Pons (tissue), 1 donor: ENCODE results near the gene TNS1.
A peak's percentile ranks its signal among the peaks of the same experiment; 100 is the strongest.

Source experiments
- DNase-seq: peaks from one replicate; pipeline ENCODE4 v3.0.0-alpha.2; 2016; ENCODE audit warnings: low spot score

The TNS1 gene

DNA sequence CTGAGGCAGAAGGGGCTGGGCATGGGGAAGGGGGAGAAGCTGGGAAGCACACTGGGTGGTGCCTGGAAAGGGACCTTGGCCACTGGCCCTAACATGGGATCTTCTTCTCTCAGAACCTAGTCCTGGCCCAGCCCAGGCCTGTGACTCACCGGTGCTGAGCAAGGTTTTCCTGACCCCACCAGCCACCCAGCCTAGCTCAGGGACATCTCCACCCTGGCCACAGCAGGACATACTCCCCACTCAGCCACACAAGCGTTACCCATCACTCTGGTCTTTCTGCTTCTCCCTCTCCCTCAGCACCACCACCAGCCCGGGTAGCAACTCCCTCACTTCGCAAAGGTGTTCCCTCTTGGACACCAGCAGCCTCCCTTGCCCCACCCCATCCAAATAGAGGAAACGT is 22.8 kb downstream of the TNS1 start:
- DNase-seq = no peak

DNA sequence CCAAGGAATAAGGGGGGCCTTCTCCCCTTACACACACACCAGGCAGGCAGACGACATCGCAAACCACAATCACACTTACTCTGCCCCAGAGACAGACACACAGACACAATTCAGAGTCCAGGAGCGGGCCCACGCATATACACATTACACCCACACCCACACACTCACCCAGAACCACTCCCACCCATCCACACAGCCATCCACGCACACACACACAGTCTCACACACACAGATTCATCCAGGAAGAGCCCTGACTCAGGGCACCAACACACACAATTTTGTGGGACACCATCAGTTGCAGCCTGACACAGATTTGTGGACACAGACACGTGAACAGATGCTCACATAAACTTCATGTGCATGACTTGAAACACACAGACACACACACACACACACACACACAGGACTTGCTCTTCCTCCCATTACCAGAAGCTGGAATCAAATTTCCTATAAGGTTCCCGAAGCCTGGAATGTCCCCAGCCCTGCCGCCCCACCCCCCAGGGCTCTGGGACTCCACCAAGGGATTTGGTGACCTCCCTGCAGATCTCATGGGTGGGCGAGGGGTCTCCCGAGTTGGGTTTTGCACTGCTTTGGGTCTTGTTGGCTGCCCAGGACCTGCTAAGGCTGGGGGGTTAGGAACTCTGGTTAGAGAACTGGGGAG is 23.5 kb downstream of the TNS1 start:
- DNase-seq = no peak

DNA sequence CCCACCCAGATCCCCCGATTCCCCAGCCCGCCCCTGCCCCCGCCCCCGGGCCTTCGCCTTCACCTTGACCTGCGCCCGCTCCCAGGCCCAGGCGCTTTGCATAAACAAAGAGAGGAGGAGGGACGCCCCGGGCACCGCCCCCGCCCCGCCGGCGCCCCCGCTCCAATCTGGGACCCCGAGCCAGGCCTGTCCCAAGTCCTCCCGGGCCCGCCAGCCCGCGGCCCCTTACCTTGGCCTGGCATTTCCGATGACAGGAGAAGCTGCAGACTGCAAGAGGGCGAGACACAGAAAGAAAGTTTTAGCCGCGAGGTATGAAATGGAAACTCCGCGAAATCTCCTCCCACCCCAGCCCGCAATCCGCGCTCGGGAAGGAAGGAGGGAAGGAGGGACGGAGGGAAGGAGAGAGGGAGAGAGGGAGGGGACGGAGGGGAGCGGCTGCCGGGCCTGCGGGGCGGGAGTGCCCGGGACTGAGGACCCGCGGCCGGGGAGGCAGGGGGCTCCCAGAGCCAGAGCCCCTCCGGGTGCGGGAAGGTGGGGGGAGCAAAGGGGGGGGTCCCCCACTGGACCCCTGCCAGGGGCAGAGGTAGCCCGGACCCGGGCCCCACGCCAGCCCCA is 24.2 kb downstream of the TNS1 start:
- DNase-seq = no peak

DNA sequence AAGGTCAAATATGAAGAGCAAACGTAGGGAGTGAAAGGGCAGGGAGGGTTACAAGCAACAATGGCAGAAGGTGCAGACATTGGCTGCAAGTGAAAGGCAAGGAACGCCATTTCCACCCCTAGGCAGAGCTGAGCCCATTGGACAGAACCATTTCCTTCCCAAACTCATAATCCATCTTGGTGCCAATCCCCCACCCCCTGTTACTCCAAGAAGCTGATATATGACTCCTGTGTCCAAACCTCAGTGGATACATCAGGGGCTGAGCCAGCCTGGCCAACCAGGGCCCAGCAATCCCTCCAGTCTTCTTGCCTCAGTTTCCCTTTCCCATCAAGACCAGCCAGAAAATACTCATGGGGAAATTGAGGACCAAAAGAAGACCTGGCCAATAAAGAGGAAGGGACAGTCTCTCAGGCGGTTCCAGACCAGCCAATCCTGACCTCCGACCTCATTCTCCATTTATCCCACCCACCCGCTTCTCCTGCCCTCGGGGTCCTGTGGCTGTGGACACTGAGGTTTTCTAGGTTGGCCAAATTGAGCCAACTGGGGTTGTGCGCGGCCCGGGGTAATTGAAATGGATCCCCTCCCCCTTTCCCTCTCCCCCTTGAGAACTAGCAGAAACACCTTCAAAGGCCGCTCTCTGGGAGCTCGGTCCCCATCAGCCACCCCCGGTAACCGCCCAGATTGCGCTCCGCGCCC is 24.8 kb downstream of the TNS1 start:
- DNase-seq = no peak

DNA sequence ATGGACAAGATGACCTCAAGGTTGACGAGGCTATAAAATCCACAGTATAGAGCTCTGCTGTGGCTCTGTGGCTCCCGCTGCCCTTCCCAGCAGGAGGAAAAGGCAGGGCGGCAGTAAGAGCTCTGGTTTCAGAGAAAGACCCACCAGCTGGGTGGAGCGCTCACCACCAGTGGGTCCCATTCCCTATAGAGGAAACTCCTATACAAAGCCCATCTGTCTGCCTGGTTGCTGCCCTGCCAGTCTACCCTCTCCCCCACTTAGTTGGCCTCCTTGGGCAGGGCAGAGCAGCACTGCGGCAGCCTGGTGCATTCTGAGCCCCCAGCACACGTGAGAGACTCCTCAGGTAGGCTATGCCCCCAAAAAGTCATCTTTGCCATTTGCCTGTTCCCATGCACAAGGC is 26.5 kb downstream of the TNS1 start:
- DNase-seq = no peak

DNA sequence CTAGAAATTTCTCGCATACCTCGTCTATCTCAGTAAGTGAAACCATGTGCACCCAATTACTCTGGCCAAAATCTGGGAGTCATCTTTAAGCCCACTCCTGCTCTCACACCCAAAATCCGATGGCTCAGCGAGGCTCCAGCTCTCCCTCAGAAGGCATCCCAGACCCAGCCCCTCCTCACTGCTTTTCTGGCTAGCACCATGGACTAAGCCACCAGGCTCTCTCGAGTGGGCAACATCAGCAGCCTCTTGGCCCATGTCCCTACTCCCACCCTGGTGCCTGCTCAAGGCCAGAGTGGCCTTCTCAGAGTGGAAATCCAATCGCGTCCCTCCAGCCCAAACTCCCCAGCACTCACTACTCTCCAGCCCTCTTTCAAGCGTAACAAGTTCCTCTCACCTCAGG is 27.2 kb downstream of the TNS1 start:
- no peak for DNase-seq

DNA sequence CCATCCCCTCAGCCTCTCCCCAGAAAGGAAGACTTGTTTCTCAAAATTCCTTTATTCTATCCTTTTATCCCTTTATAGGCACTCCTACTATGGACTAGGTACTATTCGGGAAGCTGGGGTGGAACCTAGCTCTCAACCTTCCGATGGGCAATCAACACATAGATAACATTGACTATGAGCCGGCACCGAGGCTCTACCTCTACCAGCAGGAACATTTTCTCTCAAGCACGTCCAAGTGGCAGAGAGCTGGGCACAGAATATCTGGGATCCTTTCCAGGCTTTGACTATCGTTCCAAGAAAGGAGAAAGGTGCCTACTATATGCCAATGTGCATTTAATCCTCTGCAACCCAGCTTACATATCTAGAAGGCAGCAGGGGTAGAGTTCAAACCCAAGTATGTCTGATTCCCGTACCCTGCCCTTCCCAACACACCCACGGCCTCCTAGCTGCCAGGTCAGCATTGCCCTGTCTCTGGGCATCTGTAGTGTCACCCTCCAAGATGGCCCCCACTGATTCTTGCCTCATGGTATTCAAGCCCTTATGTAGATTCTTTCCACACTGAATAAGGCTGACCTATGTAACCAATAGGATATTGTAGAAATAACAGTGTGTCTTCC is 28.3 kb downstream of the TNS1 start:
- DNase-seq = no peak

DNA sequence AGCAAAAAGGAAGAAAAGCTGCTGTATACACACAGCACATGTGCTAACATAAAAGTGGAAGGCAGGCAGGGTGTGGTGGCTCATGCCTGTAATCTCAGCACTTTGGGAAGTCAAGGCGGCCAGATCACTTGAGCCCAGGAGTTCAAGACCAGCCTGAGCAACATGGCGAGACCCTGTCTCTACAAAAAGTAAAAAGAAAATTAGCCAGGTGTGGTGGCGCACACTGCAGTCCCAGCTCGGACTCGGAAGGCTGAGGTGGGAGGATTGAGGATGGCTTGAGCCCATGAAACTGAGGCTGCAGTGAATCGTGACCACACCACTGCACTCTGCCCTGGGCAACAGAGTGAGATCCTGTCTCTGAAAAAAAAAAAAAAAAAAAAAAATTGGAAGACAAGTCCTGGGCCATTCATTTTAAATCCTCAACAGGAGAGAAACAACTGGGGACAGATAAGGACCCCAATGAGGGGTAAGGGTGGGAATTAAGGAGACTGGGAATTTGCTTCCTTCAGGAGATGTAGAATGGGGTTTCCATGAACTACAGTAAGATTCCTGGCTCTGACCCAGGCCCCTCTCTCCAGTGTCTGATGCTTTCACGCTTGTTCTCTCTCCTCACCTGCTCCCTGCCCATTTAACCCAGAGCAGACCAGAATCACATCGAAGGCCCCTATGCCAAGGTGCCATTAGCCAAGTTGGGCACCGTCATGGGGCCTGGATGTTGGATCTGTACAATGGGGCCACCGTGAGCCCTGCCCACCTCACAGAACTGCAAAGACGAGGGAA is 29.6 kb downstream of the TNS1 start:
- no peak for DNase-seq

DNA sequence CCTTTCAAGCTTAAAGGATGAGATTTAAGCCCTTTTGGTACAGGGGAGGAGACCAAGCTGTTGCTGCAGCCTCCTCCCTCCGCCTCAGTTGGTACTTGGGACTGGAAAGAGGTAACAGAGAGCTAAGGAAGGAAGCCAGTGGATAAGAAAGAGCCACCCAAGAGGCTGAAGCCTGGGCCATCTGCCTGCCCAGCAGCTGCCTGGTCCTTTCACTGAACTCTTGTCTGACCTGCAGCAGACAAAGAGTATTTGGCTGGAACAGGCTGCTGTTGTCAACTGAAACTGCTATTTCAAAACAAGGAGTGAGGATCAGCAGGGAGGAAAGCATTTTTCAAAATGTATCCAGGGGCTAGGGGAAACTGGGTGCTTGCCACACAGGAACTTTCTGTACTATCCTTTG is 30.3 kb downstream of the TNS1 start:
- peak; percentile 61 for DNase-seq

DNA sequence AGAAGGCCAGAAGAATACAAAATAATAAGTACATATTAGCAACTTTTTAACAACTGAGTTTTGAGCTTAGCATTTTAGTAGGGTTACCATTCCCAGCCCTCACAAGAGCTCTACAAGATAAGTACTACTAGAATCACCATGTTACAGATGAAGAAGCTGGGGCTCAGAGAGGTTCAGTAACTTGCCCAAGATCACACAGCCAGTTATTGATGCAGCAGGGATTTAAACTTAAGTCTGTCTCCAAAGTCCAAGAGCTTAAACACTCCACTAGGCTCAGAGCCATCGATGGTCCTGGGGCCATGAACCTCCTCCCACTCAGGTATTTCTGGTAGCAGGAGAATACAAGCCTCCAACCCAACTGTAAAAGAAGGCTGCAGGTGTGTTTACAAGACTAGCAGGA is 30.8 kb downstream of the TNS1 start:
- DNase-seq = no peak

DNA sequence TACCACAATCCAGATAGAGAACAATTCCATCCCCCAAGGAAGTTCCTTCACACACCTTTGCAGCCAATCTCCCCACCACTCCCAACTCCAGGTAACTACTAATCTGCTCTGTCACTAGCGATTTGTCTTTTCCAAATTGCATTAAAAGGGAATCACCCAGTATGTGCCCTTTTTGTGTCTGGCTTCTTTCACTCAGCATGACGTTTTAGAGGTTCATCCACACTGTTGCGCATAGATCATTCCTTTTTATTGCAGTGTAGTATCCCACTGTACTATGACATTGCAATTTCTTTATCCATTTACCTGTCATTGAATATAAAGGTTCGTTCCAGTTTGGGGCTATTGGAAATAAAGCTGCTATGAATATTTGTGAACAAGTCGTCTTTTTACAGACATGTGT is 31.6 kb downstream of the TNS1 start:
- DNase-seq = no peak

DNA sequence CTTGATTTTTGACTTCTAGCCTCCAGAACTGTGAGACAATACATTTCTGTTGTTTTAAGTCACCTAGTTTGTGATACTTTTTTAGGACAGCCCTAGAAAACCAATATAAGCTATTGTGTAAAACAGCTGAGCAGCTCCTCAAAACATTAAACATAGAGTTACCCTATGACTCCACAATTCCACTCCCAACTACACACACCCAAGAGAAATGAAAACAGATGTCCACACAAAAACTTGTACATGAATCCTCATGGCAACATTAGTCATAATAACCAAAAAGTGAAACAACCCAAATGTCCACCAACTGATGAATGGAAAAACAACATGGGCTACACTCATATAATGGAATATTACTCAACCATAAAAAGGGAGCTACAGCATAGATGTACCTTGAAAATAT is 32.6 kb downstream of the TNS1 start:
- DNase-seq = no peak

DNA sequence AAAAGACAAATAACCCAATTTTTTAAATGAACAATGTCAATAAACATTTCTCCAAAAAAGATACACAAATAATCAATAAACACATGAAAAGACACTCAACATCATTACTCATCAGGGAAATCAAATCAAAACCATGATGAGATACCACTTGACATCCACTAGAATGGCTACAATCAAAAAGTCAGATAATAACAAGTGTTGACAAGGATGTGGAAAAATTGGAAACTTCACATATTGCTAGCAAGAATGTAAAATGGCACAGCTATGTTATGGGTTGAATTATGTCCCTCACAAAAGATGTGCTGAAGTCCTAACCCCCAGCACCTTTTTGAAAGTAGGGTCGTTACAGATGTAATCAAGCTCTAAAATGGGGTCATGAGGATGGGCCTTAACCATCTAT is 33.2 kb downstream of the TNS1 start:
- no peak for DNase-seq

DNA sequence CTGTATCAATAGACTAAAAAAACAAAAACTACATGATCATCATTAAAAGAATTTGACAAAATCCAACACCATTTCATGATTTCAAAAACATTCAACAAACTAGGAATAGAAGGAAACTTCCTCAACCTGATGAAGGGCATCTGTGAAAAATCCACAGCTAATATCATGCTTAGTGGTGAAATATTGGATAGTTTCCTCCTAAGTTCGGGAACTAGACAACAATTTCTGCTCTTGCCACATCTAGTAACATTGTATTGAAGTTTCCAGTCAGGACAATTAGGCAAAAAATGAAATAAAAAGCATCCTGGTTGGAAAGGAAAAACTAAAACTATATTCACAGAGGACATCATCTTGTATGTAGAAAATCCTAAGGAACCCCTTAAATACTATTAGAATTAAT is 34.8 kb downstream of the TNS1 start:
- no peak for DNase-seq

DNA sequence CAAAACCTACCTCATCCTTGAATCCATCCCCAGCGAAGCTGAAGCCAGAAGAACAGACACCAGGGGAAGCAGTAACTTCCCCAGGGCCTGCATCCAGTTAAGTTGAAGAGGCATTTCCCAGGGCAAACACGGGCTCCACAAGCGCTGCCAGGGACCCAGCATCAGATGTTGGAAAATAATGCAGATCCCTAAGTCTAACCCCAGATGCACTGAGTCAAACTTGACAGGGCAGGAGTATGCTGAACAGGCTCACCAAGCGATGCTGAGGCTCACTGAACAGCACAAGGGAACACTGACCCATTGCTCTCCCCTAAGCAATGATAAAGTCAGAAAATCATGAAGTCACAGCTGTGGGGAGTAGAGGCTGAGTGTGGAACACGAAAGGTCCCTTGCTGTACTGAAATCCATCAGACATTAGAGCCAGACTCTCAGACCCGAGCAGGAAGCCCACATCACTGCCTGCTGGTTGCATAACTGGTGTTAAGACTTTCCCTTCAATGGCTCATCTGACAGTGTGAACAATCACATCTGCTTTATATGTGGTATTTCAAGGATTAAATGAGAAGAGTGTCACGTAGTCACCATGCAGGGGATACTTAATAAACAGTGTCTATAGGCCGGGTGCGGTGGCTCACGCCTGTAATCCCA is 36.2 kb downstream of the TNS1 start:
- DNase-seq = no peak

DNA sequence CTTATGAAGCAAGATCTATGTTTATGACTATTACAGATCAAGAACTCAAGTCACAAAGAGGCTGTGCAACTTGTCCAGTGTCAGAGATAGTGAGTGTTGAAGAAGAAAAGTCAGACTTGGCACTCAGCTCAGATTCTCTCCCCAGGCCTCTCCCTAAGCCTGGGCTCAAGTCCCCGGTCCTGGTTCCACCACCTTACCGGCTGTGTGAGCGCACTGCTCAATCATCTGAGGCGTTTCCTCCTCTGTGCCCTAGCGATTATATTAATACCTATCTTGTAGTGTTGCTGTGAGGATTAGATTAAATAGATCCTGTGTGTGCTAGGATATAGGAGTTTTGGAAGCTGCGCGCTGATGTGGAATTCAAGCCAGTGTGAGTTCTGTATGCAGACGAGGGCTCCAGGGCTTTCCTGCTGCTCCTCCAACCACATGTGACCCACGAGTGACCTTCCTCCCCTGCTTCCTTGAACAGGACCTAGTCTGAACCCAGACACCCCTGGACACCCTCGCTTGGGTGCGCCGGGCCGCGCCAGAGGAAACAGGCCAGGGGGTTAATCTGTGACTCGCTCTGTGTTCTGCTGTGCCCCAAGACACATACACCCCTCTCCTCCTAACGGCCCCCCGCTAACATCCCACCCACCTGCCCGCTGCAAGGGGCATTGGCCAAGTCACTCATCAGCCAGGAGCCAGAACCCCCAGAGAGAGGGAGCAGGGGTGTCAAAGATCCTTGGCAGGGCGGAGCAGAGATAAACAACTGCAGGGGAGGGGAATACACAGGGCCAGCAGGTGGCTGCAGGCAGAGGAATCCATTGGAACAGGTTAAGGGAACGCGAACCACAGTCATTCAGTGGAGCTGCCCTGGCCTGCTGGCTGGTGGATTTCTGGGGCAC is 38.3 kb downstream of the TNS1 start:
- no peak for DNase-seq

DNA sequence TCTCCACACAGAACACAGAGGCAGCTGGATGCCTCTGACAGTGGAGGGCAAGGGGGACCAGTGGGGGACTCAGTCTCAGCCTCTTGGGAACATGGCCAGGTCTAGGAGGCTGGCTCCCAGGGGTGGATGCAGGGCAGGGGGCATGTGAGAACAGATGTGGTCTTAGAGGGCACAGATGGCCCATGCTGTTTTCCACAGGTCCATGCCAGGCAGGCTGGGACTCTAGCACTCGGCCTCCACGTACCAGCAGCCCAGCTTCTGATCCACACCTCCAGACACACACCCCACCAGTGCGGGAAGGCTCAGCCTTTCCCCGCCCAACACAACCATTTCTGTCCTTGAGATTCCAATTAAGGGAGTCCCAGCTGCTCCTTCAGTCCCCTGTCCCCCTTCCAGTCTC is 42.4 kb downstream of the TNS1 start:
- no peak for DNase-seq

DNA sequence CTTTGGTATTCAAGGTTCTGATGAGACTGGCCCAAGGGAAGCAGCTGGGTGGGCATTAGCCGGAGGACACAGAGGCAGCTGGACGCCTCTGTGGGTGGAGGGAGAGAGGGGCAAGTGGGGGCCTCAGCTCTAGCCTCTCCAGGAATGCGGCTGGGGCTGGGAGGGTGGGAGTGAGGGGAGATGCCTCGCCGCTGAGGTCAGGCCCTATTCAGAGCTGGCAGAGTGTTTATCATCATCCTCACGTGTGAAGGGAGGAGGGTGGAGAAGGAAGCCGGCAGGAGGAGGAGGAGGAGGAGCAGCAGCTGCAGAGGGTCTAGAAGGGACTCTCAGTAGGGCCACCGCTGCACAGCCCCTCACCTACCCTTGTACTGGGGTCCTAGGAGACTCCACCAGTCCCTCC is 43.1 kb downstream of the TNS1 start:
- DNase-seq = no peak

DNA sequence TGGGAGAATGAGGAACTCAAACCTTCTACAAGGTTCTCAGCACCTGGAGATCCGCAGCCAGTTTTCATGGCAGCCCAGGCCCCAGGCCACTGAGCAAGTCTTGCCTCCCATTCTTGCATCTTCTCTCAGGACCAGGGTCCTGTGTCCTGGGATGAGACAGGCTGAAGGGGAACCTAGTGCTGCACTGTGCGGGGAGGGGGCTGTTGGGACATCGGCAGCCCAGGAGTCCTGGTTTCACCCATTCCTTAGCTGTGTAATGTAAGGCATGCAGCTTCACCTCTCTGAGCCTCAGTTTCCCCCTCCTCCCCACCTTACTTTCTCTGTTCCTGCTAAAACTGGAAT is 43.9 kb downstream of the TNS1 start:
- DNase-seq = no peak

DNA sequence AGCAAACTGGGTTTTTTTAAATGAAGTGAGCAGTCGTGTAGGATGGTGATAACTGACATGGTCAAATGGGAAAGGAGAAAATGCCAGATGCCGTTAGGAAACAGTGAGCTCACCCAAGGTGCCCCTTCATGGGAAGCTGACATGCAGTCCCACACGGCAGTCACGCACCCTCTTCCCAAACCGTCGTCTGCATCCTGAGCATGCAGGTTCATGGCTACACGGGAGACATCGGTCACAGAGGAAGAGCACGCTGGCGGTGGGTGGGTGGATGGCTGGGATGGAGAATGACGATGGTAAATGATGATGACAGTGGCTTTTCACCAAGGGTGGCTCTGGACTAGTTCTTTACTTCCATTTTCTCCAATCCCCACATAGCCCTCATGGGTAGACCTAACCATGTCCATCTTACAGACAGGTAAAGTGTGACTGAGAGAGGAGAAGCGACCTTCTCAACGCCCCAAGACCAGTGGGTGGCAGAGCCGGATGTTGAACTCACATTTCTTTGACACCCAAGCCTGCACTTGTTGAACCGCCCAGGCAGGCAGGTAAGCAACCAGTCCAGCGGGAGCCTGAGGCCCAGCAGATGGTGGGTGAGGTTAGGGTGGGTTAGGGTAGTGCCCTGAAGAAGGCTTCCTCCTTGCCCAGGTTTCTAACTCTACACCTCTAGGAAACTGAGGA is 44.5 kb downstream of the TNS1 start:
- no peak for DNase-seq
